Omental fat pad (tissue), 4 donors: ENCODE results near the gene PRRT4. TPM values are rescaled to one million over a fixed set of nuclear protein-coding genes. Genes with fewer than 3 reads are reported as not detected.

ENCODE experiments used
- ATAC-seq: fragments of 150-250 bp; one replicate; pipeline ENCODE4 v1.9.1; 2016; ENCODE audit warnings: mild to moderate bottlenecking, moderate library complexity; ENCODE audit not compliant: low FRiP score
- DNase-seq: peaks from one replicate; pipeline ENCODE4 v3.0.0-alpha.2; 2019; ENCODE audit warnings: low spot score
- CTCF ChIP-seq, 3 donors: fragments of 450-650 bp; IDR thresholded peaks; one replicate each; pipeline ENCODE4 v1.5.1; 2016 to 2017; ENCODE audit warnings: antibody characterized with exemption in 3 of 3, mild to moderate bottlenecking in 3 of 3, moderate library complexity in 2 of 3
- total RNA-seq, 4 donors: library from RNA; depleted of rRNA; stranded (reverse); fragments of >200 nt; gene quantifications; one replicate each; pipeline ENCODE4 v1.1.0, GENCODE V29; 2016

Gene PRRT4
- total RNA-seq, 4 donors from 2014 or later: 3.5 to 21.1 (median 5.8) TPM

- DNase-seq: no peak
- no peak for ATAC-seq
- no peak for TF ChIP-seq CTCF (IDR thresholded peaks at IDR 0.05)
These were observed 9.0 kb upstream of the PRRT4 start for GRCh38 chr7:128370491-128370890.

GRCh38 chr7:128366986-128367385, 5.5 kb upstream of the PRRT4 start:
- TF ChIP-seq CTCF (IDR thresholded peaks at IDR 0.05): no peak
- no peak for DNase-seq
- no peak for ATAC-seq

- TF ChIP-seq CTCF (IDR thresholded peaks at IDR 0.05): no peak
- DNase-seq (no peak), ATAC-seq (no peak)
These were observed 4.8 kb upstream of the PRRT4 start for GRCh38 chr7:128366300-128366699.

GRCh38 chr7:128365432-128365831, 3.9 kb upstream of the PRRT4 start:
- no peak for TF ChIP-seq CTCF (IDR thresholded peaks at IDR 0.05)
- DNase-seq: no peak
- ATAC-seq: no peak

- no peak for DNase-seq
- TF ChIP-seq CTCF (IDR thresholded peaks at IDR 0.05): no peak
- ATAC-seq: no peak
These were observed 2.8 kb upstream of the PRRT4 start for GRCh38 chr7:128364166-128364870.

GRCh38 chr7:128363261-128363721, 1.8 kb upstream of the PRRT4 start:
- ATAC-seq (no peak), DNase-seq (no peak)
- TF ChIP-seq CTCF (IDR thresholded peaks at IDR 0.05): no peak

GRCh38 chr7:128362670-128363069, 1.2 kb upstream of the PRRT4 start:
- ATAC-seq: no peak
- no peak for DNase-seq
- TF ChIP-seq CTCF (IDR thresholded peaks at IDR 0.05): no peak
